GM12878 (cell line): ENCODE results near the gene MEIKIN. TPM values are rescaled to one million over a fixed set of nuclear protein-coding genes. Genes with fewer than 3 reads are reported as not detected.

ENCODE experiments used
- ATAC-seq: fragments of 200-7000 bp; cut with Tn5 transposase; 3 replicates; pipeline ENCODE4 v1.9.1; 2020; ENCODE audit warnings: mild to moderate bottlenecking, moderate library complexity
- BruUV-seq: library from RNA; stranded (reverse); fragments of 400-500 nt; replicated peaks from 2 replicates; lab custom pipeline; 2021; lab: Mats Ljungman, UMichigan
- CTCF ChIA-PET: fragments of 300-600 bp; sonication (Branson Sonifier 250); formaldehyde crosslinking; extraction: SDS; loops from one replicate; lab custom pipeline; 2021; ENCODE audit warnings: inconsistent platforms; lab: Yijun Ruan, JAX
- POLR2A ChIA-PET: fragments of 350-600 bp; formaldehyde crosslinking; extraction: SDS; loops from one replicate; lab custom pipeline; 2021; ENCODE audit warnings: inconsistent platforms; lab: Charles Lee
- RAD21 ChIA-PET: fragments of 300-600 bp; sonication (Branson Sonifier 250); formaldehyde crosslinking; loops from one replicate; lab custom pipeline; 2023; ENCODE audit warnings: antibody characterized with exemption; ENCODE audit not compliant: unreplicated experiment; lab: Charles Lee
- SMC1A ChIA-PET: fragments of 300-600 bp; sonication (Branson Sonifier 250); formaldehyde crosslinking; loops from one replicate; lab custom pipeline; 2023; ENCODE audit not compliant: unreplicated experiment, uncharacterized antibody; lab: Charles Lee
- DNase-seq: peaks from one replicate; pipeline ENCODE4 v3.0.0-alpha.2; 2011; ENCODE audit warnings: low read depth, low spot score
- FAIRE-seq: peaks from 3 replicates; lab custom pipeline; 2011; peaks lifted over from hg19 to GRCh38; lab: Jason Lieb, UNC
- H2AFZ ChIP-seq: 2 replicates; pipeline ENCODE4 v1.6.0; 2011; ENCODE audit warnings: low read depth, low read length, control low read depth; ENCODE audit not compliant: control insufficient read depth
- H3K27ac ChIP-seq: 2 replicates; pipeline ENCODE4 v1.5.1; 2011; ENCODE audit warnings: control low read depth; ENCODE audit not compliant: control insufficient read depth, insufficient read depth
- H3K27me3 ChIP-seq, 2 experiments: replicated peaks in 1 of 2; 2 replicates each; pipeline versions ENCODE4 v1.6.0 to v1.6.1; 2011; ENCODE audit warnings: low read length in 1 of 2; ENCODE audit not compliant: control insufficient read depth in 2 of 2, insufficient read depth in 2 of 2
- H3K36me3 ChIP-seq, 2 experiments: 2 replicates each; pipeline ENCODE4 v1.5.1; 2011; ENCODE audit warnings: low read length in 1 of 2; ENCODE audit not compliant: control insufficient read depth in 2 of 2, insufficient read depth in 2 of 2
- H3K4me1 ChIP-seq: 2 replicates; pipeline ENCODE4 v1.6.1; 2011; ENCODE audit warnings: mild to moderate bottlenecking, low read length, moderate library complexity, mixed read lengths; ENCODE audit not compliant: control insufficient read depth, insufficient read depth
- H3K4me2 ChIP-seq: 2 replicates; pipeline ENCODE4 v1.6.0; 2011; ENCODE audit warnings: control low read depth; ENCODE audit not compliant: control insufficient read depth, insufficient read depth
- H3K4me3 ChIP-seq: fragments of 200-600 bp; sonication (generic); 2 replicates; pipeline ENCODE4 v1.5.1; 2016
- H3K79me2 ChIP-seq: 2 replicates; pipeline ENCODE4 v1.6.0; 2011; ENCODE audit warnings: low read length; ENCODE audit not compliant: control insufficient read depth, insufficient read depth
- H3K9ac ChIP-seq: 2 replicates; pipeline ENCODE4 v1.8.0; 2011; ENCODE audit warnings: low read length, control low read depth, mixed read lengths; ENCODE audit not compliant: control insufficient read depth, insufficient read depth
- H3K9me3 ChIP-seq: replicated peaks from 3 replicates; pipeline ENCODE4 v1.5.1; 2011; ENCODE audit warnings: mild to moderate bottlenecking, low read length; ENCODE audit not compliant: control insufficient read depth, insufficient read depth
- H4K20me1 ChIP-seq: 2 replicates; pipeline ENCODE4 v1.6.0; 2011; ENCODE audit not compliant: control insufficient read depth, insufficient read depth
- ATF2 ChIP-seq: IDR thresholded peaks from 2 replicates; pipeline ENCODE4 v1.6.1; 2012; ENCODE audit warnings: low read length, inconsistent platforms
- E2F4 ChIP-seq: IDR thresholded peaks from 2 replicates; pipeline ENCODE4 v1.6.1; 2012; ENCODE audit warnings: low read depth, low read length, improper control_type of control experiment
- ESRRA ChIP-seq: IDR thresholded peaks from 2 replicates; pipeline ENCODE4 v1.6.1; 2012; ENCODE audit warnings: mild to moderate bottlenecking, low read length, improper control_type of control experiment
- NFXL1 ChIP-seq: fragments of 450-650 bp; IDR thresholded peaks from 2 replicates; pipeline ENCODE4 v1.6.1; 2017; ENCODE audit warnings: antibody characterized with exemption, mild to moderate bottlenecking, borderline replicate concordance
- PAX8 ChIP-seq: fragments of 450-650 bp; IDR thresholded peaks from 2 replicates; pipeline ENCODE4 v1.6.1; 2017; ENCODE audit warnings: mild to moderate bottlenecking, moderate library complexity
- RAD51 ChIP-seq: fragments of 450-650 bp; IDR thresholded peaks from 2 replicates; pipeline ENCODE4 v1.6.1; 2016; ENCODE audit warnings: moderate library complexity, mild to moderate bottlenecking, inconsistent platforms
- RCOR1 ChIP-seq: conservative IDR thresholded peaks from 2 replicates; pipeline ENCODE4 v1.6.1; 2012; ENCODE audit warnings: low read depth, low read length, improper control_type of control experiment
- RFX5 ChIP-seq: IDR thresholded peaks from 2 replicates; pipeline ENCODE4 v1.6.1; 2011; ENCODE audit warnings: low read depth, low read length, improper control_type of control experiment
- STAT3 ChIP-seq: IDR thresholded peaks from 2 replicates; pipeline ENCODE4 v1.6.1; 2011; ENCODE audit warnings: low read depth, low read length, improper control_type of control experiment
- ZBTB33 ChIP-seq: fragments of 450-650 bp; IDR thresholded peaks from 2 replicates; pipeline ENCODE4 v1.6.1; 2017; ENCODE audit warnings: mild to moderate bottlenecking
- WGBS: methylation state at CpG from one replicate; pipeline ENCODE4 v1.1.6; 2016; ENCODE audit warnings: low lambda C conversion rate; ENCODE audit not compliant: insufficient replicate concordance, insufficient coverage; ENCODE audit errors: missing lambda C conversion rate; 5-methylcytosine and 5-hydroxymethylcytosine counted together
- in situ Hi-C: fragments of 300-500 bp; cut with MboI; formaldehyde crosslinking; loops from 9 replicates; pipeline ENCODE4 v1.14.3; 2018; ENCODE audit warnings: mixed read lengths
- intact Hi-C: fragments of 100-400 bp; cut with micrococcal nuclease; formaldehyde crosslinking; loops from one replicate; pipeline ENCODE4 v1.14.2; 2022; ENCODE audit not compliant: unreplicated experiment
- polyA plus RNA-seq, 11 experiments: library from polyadenylated mRNA; depleted of rRNA in 4 of 11; unstranded in 6 of 11; stranded (reverse) in 5 of 11; fragments of >200 nt; fragmentation: Nextera tagmentation in 4 of 11; fragmentation: Illumina TruSeq in 1 of 11; extraction: Ambion mirVana in 4 of 11; extraction: Trizol in 1 of 11; gene quantifications; 1 replicate in 1 of 11; 2 replicates in 10 of 11; pipeline versions ENCODE4 v1.2.1 to v1.2.3, GENCODE V29; 2011 to 2016; ENCODE audit warnings: inconsistent platforms in 2 of 11, missing spikeins in 2 of 11, low read depth in 1 of 11
- total RNA-seq, 4 experiments: library from RNA; depleted of rRNA in 3 of 4; stranded (reverse); fragments of >200 nt in 3 of 4; fragmentation: Illumina TruSeq in 1 of 4; extraction: Trizol in 1 of 4; gene quantifications; 2 replicates each; pipeline versions ENCODE4 v1.2.1 to v1.2.3, GENCODE V29; 2013 to 2021

MEIKIN gene
- total and polyA plus RNA-seq, 10 of the 15 experiments (the other 5 are each of a cell fraction or from before 2014, with no cell fraction given) = not detected

GRCh38 chr5:131932235-131932634 is 13.2 kb downstream of the MEIKIN start:
- H3K27ac ChIP-seq = no peak overlapping the region
- ATAC-seq (no peak), FAIRE-seq (no peak), DNase-seq (no peak)
- SMC1A ChIA-PET = no interaction called here
- H3K4me2 ChIP-seq = no peak overlapping the region
- no peaks in the 10 kb centered on the region for H3K27me3 ChIP-seq
- WGBS = 0% methylated on average over 2 of the region's 2 CpGs
- no TSS peak for BruUV-seq
- H3K4me1 ChIP-seq = no peaks in the 10 kb centered on the region
- POLR2A ChIA-PET = no interaction called here
- H3K4me3 ChIP-seq = no peak overlapping the region
- H3K9me3 ChIP-seq = no peaks in the 10 kb centered on the region
- no peaks in the 10 kb centered on the region for H4K20me1 ChIP-seq
- RAD21 ChIA-PET = no interaction called here
- intact Hi-C loops (no loop called here), in situ Hi-C loops (no loop called here)
- no peaks in the 10 kb centered on the region for H3K36me3 ChIP-seq
- no peak overlapping the region for H3K9ac ChIP-seq
- CTCF ChIA-PET = no interaction called here
- no peak overlapping the region for H2AFZ ChIP-seq
- TF ChIP-seq NFXL1 (no peak), RFX5 (no peak), ATF2 (no peak), RCOR1 (no peak), RAD51 (no peak), ZBTB33 (no peak), E2F4 (no peak), PAX8 (no peak), STAT3 (no peak), ESRRA (no peak)
- no peaks in the 10 kb centered on the region for H3K79me2 ChIP-seq
